ENCODE data around the gene COL9A3.

COL9A3 gene

DNA sequence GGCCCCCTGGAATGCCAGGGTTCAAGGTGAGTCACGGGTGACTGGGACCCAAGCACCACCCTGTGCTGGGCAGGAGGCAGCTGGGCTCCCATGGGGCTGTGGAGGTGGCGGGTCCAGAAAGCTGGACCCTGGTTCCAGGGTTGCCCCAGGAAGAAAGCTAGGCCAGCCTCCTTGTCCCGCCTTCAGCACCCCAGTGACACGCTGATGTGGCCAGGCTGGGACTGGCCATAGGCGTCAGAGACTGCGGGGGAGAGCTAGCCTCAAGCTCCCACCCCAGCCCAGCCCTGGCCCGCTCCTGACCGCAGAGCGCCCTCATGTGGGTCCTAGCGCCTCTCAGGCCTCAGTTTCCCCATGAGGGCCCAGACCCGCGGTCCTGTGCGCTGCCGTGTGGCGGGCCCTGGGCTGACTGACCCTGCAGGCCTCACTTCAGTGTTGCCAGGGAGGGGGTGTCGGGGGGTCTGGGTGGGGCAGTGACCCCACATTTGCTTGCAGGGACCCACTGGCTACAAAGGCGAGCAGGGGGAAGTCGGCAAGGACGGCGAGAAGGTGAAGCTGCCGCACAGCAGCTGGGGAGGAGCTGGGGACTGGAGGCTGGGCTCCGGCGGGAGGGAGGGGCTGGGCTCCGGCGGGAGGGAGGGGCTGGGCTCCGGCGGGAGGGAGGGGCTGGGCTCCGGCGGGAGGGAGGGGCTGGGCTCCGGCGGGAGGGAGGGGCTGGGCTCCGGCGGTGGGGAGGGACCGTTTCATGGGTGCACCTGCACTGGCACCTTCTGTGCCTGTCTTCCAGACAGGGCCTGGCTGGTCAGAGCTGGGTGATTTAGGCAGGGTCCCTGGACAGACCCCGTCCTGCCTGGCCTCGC, 7.9 kb downstream of the COL9A3 start:
- peak; percentile 41 for DNase-seq

GRCh38 chr20:62825333-62825985, 8.6 kb downstream of the COL9A3 start:
- DNase-seq: no peak

DNA sequence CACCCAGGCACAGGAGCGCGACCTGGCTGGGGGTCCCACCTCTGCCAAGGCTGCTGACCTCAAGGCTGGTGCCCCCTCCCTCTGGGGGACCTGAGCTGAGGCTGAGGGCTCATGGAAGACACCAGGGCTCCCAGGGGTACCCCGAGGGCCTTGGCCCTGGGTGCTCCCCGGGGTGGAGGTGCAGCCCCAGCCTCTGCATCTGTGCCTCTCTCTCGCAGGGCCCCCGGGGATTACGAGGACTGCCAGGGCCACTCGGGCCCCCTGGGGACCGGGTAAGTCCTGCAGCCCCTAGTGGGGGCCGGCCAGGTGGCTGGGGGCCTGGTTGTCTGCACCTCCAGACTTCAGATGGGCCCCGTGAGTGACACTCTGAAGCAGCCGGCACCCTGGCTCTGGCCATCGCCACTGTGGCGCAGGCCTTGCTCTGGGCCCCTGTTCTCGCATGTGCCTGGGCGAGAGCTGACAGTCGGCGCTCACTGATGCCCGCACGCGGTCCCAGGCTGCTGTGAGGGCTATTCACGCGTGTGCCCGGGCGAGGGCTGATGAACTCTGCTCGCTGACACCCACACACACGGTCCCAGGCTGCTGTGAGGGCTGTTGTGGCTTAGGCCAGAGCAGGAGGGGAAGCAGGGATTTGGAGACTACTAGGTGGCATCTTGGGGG, 9.3 kb downstream of the COL9A3 start:
- DNase-seq: no peak

DNA sequence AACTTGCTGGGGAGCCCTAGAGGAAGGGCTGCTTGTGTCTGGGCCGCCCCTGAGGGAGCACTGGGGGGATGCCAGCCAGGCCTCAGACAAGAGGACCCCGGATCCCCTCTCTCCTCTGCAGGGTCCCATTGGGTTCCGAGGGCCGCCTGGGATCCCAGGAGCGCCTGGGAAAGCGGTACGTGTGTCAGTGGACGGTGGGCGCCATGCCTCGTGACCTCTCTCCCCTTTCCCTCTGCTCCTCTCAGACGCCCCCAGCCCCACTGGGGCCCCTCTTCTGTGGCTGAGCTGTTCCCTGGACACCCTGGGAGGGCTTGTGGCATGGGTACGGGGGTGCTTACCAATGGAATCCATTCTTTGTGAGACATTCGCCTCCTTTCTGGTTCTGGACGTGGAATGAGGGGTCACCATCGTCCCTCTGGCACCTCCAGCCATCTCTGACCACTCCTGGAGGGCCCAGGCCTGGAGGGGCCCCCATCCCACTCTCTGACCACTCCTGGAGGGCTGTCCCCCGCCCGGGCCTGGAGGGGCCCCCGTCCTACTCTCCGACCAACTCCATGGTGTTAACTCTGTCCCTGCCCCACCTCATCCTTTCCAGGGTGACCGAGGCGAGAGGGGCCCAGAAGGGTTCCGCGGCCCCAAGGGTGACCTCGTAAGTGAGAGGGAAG, 9.9 kb downstream of the COL9A3 start:
- no peak for DNase-seq

DNA sequence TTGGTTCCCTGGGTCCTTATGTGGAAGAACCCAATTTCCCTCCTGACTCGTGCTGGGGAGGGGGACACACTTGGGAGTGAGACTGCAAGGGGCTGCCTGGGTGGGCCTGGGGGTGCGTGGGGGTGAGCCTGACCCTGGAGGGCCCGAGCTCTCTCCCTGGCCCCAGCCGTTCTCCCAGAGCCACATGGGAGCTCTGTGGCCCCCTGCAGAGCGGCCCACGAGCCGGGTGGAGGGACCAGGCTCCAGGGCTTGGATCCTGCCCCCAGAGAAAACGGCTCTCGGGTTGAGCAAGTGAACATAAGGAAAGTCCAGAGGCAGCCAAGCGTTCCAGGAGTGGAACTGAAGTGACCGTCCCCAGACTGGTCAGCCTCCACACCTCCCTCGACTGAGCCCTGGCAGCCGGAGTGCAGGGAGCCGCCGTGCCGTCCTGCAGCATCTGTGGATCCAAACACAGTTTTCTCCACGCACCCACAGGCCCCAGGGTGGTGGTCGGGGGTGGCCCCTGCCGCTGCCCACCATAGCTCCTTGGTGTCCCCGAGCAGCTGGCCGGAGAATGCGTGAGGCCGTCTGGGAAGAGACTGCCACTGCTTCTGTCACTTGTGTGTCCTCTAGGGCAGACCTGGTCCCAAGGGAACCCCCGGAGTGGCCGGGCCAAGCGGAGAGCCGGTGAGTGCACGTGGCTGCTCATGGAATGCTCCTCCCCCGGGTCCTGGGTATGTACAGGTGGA, 10.6 kb downstream of the COL9A3 start:
- DNase-seq: no peak

DNA sequence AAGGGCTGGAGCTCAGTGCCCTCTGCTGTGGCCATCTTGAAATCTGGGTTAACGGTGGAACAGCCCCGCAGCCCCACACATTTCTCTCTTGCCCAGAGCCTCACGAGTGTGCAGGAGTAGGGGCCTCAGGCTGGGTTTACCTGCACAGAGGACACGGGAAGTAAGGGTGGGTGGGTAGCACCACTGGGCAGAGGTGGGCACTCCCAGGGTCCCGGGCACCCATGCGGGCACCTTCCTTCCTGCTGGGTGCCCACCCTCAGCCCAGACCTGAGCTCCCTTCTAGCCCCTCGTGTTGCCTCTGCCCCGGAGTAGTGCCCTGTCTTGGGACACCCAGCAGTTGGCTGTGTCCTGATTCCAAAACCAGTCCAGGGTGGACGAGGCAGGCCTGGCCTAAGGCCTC, 11.2 kb downstream of the COL9A3 start:
- DNase-seq: no peak

- DNase-seq: no peak
Observed at GRCh38 chr20:62828511-62829230, 11.8 kb downstream of the COL9A3 start.

- DNase-seq: no peak
Observed at GRCh38 chr20:62829231-62830230, 12.7 kb downstream of the COL9A3 start.

DNA sequence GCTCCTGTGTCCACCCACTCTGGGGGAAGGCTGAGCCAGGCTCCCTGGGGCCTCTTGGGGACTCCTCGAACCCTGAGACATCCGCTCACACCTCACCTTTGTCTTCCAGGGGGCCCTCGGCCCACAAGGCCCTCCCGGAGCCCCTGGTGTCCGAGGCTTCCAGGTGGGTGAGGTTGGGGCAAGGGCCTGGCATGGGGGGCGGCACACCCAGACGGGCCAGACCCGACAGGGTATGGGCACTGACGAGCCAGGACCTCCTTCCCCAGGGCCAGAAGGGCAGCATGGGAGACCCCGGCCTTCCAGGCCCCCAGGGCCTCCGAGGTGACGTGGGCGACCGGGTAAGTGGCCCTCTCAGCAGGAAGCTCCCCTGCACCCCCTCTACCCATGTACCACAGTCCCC, 13.4 kb downstream of the COL9A3 start:
- no peak for DNase-seq

DNA sequence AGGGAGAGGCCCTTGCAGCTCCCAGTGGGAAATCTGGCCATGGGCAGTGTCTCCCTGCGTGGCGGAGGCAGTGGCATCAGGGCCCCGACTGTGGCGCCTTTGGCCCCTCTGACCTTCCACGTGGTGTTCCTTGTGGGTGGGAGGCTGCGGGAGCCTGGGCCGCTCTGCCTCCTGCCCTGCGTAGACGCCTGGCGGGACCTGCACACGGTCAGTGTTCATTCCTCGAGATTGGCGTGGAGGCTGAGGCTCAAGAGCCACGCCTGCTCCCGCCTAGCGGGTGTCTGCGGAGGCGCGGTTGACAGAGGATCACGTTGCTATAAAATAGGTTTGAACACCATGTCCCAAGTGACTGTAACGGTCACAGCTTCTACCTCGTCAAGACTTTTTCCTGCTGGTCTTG, 14.0 kb downstream of the COL9A3 start:
- no peak for DNase-seq

DNA sequence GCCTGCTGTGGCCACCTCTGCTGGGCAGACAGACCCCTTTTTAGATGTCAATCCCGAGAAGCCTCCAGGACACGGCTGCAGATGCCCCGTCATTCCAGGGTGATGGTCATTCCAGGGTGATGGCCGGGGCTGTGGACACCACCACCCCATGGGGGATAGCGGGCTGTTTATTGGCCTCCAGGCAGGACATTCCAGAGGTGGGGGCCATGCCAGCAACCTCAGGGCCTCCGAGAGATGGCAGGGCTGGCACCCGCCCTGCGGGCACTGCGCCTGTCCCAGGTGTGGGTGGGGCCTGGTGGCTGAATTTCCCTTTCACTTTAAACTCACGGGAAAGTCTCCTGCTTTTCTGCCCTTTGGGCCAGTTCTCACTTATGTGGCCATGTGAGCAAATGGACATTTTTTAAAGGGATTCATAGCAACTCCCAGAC, 14.5 kb downstream of the COL9A3 start:
- DNase-seq: no peak

DNA sequence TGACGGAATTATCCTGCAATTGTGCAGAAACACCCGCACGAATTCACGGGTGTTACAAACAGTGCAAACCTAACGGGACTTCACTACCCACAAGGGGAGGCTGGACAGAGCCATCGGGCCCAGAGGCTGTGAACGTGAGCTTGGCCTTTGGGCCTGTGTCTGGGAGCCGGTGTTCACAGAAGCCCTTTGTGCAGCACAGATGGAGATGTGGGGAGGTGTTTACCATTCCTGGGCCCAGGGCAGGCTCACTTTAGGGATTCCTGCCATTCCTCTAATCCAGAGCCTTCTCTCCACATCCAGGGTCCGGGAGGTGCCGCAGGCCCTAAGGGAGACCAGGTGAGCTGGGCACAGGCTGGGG, 15.0 kb downstream of the COL9A3 start:
- DNase-seq: no peak

DNA sequence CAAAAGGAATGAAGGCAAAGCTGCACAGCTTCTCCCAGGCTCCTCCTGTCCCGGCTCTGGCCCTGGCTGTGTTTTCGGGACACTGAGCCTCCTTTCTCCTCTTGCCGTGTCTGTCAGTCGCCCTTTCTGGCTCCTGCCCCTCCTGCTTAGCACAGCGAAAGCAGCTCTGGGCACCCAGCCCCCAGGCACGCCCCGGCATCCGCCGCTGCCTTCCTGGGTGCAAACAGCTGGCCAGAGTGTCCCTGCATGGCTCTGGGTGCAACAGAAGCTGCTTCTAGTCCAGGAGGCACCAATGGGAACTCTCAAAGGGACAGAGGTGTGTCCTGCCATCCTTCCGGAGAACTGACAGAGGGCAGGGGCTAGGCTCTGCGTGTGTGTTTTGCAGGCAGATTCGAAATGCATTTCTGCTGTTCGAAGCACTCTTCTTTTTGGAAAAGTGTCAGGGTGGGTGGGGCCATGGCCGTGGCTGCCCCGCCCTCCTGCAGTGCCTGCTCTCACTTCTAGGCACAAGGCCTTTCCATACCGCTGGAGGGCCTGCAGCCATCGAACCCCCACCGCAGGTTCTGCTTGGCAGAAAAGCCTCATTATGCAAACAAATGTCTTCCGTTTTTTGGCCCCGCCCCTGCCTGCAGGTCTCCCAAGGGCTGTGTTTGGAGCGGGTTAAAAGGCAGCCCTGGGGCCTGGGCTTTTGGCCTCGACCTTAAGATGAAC, 15.5 kb downstream of the COL9A3 start:
- DNase-seq: no peak

DNA sequence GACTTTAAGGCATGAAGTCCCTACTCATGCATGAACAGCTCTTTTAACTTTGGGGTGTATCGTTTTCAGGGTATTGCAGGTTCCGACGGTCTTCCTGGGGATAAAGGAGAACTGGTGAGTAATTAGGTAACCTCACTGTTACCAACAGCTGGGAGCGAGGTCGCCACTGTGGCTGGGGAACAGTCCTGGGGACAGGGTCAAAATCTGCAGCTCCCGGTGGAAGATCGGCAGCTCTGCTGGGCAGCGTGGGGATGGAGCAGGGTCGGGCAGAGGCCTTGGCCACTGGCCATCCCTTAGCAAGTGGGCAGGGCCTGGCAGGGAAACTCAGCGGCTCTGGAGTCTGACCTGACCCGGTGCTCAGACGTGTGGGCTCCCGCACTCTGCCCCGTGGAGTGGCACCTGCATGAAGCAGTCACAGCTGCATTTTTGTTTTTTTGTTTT, 16.1 kb downstream of the COL9A3 start:
- no peak for DNase-seq

DNA sequence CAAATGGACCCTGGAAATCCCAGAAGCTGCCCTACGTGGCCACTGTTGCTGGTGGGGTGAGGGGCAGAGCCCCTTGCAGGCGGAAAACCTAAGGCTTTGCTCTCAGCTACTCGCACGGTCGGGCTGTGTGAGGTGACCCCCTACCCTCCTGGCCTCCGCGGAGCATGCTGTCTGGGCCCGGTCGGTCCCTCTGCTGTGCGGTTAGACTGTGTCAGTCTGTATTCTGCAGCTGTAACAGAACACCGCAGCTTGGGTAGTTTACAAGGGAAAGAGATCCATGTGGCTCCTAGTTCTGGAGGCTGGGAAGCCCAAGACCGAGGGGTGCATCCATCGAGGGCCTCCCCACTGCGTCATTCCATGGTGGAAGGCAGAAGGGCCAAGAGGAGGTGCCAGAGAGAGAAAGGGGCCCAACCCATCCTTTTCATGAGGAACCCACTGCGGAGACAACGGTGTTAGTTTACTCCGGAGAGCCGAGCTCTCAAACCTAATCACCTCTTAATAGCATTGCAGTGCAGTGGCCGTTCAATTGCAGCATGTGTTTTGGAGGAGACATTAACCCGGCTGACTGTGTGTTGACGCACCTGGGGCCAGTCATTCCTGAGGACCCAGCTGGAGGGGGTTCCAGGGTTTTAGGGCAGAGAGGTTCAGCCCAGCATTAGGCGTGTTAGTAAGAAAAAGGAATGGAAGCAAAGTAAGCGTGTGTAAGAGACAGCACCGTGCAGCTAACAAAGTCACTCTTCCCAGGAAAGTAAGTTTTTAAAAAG, 18.3 kb downstream of the COL9A3 start:
- DNase-seq: no peak

DNA sequence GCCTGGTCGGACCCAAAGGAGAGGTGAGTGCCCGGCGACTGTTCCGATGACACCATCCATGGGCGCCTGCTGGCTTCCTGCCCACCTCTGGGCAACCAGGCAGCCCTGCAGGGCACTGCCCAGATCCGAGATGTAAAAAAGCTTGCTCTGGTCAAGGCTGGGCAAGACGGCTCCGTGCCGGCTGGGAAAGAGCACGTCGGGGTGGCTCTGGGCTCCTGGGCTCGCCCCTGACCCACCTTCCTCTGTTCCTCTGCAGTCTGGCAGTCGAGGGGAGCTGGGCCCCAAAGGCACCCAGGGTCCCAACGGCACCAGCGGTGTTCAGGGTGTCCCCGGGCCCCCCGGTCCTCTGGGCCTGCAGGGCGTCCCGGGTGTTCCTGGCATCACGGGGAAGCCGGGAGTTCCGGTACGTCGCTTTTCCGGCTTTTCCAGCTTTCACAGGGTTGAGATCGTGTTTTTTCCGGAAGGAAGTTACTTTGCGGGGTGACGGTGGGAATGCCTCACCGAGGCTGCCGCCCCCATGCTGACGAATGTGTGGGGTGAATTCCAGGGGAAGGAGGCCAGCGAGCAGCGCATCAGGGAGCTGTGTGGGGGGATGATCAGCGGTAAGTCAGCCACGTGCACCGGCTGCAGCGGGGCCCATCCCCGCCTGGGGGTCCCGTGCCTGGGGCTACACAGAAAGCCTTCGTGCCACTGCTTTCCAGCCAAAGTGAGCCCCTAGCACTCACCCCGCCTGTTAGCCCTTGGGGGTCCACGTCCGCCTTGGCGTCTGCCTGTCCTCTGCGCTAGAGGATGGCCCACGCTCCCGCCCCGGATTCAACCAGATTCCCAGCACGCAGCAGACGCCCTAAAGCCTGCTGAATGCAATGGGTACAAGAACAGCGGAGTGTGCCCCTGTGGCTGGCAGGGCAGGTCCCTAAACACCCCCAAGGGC, 19.3 kb downstream of the COL9A3 start:
- DNase-seq: no peak

DNA sequence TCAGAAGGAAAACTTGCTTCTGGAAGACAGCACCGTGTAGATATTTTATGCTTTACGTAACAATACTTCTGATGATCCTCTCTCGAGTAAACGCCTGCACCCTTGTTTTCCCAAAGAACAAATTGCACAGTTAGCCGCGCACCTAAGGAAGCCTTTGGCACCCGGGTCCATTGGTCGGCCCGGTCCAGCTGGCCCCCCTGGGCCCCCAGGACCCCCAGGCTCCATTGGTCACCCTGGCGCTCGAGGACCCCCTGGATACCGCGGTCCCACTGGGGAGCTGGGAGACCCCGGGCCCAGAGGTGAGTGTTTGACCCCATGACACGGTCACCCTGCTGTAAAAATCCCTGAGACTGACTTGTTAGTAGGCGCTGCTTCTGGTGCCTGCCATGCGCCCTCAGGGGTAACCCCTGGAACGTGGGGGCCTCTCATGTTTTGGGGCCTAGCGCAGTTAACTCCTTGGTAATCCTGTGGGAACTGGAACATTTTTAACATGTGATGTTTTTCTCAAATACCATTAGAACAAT, 20.2 kb downstream of the COL9A3 start:
- no peak for DNase-seq

GRCh38 chr20:62837790-62838127, 20.9 kb downstream of the COL9A3 start:
- no peak for DNase-seq
